HG03025 (cell line): Measurements from ENCODE around the gene TANC1.

Source experiments
- ATAC-seq: cut with Tn5 transposase; IDR thresholded peaks from one replicate; pipeline ENCODE4 v1.9.1; 2021; ENCODE audit warnings: mild to moderate bottlenecking, moderate library complexity; ENCODE audit not compliant: unreplicated experiment, low FRiP score

Gene TANC1

GRCh38 chr2:159243529-159243928 is 275.1 kb downstream of the TANC1 start:
- ATAC-seq: no peak

- ATAC-seq: no peak
These were observed 278.0 kb downstream of the TANC1 start for GRCh38 chr2:159246325-159246988.

GRCh38 chr2:159249990-159250715 is 281.7 kb downstream of the TANC1 start:
- ATAC-seq: no peak

- no peak for ATAC-seq
These were observed 283.1 kb downstream of the TANC1 start for GRCh38 chr2:159251296-159252173.

GRCh38 chr2:159252905-159253304 is 284.5 kb downstream of the TANC1 start:
- no peak for ATAC-seq

GRCh38 chr2:159256159-159256558 is 287.7 kb downstream of the TANC1 start:
- ATAC-seq: no peak

GRCh38 chr2:159262226-159262625 is 293.8 kb downstream of the TANC1 start:
- no peak for ATAC-seq

GRCh38 chr2:159262904-159263303 is 294.5 kb downstream of the TANC1 start:
- no peak for ATAC-seq

- no peak for ATAC-seq
These were observed 296.7 kb downstream of the TANC1 start for GRCh38 chr2:159265171-159265576.

- no peak for ATAC-seq
These were observed 298.1 kb downstream of the TANC1 start for GRCh38 chr2:159266554-159266953.

- no peak for ATAC-seq
These were observed 299.5 kb downstream of the TANC1 start for GRCh38 chr2:159267921-159268320.

- no peak for ATAC-seq
These were observed 302.4 kb downstream of the TANC1 start for GRCh38 chr2:159270744-159271379.

GRCh38 chr2:159272156-159272555 is 303.7 kb downstream of the TANC1 start:
- ATAC-seq: no peak

- no peak for ATAC-seq
These were observed 306.7 kb downstream of the TANC1 start for GRCh38 chr2:159275111-159275510.

GRCh38 chr2:159279700-159280099 is 311.3 kb downstream of the TANC1 start:
- ATAC-seq: no peak

- ATAC-seq: no peak
These were observed 312.6 kb downstream of the TANC1 start for GRCh38 chr2:159281002-159281401.
